ENCODE data around the gene GPC1.

The GPC1 gene

DNA sequence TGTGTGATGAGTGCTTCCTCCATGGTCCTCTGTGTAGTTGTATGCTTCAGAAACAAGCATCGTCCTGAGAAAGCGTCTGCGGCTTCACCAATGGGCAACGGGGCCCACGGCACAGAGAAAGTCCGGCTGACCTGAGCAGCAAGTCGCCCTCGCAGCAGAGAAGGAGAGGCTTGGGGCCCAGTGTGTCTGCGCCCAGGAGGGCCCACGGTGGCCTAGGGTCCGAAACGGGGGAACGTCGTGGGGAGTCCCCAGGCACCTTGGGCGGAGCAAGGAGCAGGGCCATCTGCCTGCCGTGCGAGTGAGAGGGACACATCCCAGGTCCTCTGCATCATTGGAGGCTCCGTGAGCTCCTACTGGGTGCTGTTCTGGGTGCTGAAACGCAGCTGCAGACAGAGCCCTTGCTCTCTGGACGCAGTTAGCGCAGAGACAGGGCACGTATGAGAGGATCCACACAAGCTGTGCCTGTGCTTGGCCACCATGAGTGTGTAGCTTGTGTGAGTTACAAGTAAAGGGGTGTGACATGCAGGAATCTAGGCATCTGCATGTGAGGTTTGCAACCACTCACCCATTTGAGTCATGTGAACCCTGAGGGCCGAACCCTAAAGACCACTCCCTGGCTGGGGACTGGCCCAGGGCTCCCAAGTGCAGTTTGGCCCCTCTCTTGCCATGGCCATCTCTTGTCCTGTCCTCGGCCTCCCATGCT, 10.6 kb downstream of the GPC1 start:
- no peak for FAIRE-seq

DNA sequence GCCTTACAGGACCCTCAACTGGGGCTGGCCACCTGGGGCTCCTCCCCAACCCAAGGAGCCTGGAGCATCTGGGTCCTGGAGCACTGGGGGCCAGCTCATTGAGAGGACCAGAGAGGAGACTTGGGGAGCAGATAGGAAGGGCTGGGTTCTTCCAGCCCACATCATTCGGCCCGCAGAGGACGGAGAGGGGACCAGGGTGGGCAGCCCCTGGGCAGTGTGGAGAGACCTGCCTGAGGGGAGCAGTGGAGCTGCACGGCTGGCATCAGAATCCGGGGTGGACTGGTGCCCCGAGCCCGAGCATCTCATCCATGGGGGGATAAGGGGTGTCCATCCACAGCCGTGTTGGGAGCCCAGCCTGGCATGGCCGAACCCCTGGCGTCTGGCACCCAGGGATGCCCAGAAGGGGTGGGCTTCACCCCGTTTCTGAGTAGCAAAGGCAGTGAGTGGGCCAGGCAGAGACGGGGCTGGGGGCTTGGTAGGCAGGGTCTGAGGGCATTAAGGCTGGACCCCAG, 11.3 kb downstream of the GPC1 start:
- FAIRE-seq = no peak

DNA sequence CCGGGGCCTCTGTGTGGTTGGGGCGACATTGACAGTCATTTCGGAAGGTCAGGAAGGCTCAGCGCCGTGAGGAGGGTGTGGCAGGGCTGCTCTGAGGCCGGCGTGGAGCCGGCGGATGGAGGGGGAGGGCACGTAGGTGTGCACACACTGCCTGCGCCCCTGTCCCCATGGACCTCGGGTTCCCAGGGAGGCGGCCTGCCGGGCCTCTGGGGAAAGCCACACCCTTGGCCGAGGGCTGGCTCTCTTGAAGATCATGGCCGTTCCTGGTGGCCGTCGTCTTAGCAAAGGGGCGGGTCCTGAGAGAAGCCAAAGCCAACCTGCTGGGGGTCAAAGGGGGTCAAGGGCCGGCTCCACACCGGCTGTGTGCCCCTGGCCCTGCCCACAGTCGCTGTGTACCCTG, 11.9 kb downstream of the GPC1 start:
- FAIRE-seq = no peak

DNA sequence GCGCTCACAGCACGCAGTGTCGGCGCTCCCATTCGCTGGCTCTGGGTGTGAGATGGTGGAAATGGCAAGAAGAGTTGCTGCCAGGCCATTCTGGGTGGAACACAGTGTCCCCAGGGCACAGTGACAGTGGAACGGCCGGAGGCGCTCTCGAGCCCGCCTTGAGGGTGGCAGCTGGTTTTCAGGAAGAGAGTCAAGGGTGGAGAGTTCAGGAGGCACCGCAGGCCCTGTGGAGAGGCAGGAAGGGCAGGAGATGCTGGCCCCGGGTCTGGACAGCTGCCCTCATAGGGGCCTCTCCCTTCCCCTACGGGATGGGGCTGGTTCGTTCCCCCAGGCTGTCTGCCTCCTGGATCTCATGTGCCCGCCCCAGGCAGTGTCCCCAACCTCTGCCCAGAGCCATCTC, 12.5 kb downstream of the GPC1 start:
- FAIRE-seq = no peak

DNA sequence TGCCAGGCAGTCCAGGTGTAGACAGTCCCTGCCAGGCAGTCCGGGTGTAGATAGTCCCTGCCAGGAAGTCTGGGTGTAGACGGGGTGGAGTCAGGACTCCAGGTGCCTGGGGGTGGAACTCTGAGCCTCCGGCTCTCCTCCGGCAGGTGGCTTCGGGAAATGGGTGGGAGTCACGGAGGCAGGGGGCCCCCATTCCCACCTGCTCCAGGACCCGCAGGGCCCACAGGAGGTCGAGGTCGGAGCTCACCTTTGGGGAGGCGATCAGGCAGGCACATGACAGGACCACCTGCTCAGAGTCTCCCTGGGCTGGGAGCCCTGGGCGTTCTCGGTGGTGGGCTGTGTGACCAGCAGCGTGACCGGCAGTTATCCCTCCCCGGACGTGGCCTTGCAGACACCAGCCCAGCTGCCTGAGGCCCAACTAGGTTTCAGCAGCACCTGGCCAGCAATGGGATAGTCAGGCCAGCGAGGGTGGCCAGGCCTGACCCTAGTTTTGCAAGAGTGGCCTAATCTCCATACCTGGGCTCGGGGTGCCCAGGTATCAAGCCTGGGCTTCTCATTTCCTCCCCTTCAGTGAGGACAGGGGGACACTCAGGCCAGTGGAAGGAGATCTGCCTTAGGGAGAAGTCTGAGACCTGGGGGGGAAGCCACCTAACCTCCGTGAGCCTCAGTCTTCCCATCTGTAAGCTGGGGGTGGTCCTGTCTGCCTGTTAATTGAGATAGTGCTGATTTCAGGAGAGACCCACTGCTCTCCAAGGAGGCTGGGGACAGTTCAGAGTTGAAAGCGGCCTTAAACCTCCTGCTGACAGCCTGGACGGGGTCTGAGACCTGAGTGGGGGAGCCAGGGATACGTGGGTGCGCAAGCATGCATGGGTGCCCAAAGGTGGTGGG, 13.2 kb downstream of the GPC1 start:
- FAIRE-seq = no peak

DNA sequence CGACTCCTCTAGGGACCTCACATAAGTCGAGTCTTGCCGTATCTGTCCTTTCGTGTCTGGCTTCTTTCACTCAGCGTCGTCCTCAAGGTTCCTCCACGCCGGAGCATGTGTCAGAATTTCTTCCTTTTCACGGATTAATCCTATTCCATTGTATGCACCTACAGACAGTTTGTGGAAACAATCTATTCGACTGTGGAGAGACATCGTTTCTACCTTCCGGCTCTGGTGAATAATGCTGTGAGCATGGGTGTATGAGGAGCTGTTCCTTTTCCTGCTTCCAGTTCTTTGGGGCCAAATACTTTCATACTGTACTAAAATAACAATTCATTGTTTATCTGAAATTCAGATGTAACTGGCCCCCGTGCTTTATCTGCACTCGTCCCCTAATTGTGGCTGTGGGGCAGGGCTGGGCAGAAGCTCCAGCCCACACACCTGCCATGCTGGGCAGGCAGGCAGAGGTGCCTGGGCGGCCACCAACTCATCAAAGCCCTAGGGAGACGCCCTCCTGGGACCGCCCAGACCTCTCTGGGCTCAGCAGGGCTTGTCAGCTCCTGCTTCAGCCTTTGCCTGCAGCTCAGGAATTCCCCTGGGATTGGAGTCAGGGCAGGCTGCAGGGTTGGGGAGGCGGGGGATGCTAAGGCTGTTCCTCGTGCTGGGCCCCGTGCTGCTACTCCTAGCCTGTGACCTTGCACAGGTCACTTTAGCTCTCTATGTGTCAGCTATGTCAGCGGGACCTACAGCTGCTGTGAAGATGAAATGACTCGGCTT, 14.5 kb downstream of the GPC1 start:
- FAIRE-seq = no peak

DNA sequence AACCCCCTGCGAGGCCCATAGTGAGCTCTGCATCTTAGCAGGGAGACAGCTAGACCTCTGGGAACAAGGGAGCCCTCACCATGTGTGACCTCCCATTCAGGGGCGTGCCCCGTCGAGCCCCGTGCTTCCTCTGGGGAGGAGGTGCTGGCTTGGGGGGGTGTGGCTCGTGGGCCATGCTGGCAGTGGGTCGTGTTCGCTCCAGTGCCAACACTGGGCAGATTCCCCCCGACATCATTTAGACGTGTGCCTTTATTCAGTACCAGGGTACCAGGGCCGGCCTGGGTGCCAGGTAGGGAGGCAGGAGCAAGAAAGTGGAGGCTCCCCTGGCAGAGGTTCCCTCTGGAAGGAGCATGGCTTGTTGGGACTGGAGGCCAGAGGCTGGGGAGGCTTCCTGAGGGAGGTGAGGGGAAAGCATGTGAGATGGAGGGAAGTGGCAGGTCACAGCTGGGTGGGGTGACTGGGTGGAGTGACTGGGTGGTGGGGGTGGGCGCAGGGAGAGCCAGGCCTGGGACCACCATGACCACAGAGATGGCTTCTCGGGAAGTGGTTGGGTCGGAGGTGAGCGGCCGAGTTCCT, 15.2 kb downstream of the GPC1 start:
- no peak for FAIRE-seq

DNA sequence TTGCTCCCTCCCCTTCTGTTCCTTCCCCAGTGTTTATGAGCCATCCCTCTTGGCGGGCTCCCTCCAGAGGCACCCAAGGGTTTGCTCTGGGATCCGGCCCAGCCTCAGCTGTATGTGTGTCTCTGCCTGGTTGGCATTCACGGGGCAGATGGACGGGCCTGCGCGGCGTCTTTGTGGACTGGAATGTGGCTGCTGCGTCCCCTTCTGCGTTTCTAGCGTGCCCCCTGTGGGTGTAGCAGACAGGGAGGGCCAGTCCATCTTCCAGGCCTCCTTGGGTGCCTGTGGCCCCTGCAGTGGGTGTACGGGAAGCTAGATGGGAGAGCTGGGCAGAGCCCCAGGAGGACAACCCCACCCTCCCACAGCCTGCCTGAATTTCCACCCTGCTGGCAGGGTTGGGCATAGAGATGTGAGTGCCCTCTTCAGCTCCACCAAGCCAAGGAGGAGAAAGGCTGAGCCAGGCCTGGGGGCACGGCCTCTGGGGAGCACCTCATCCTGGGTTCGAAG, 15.7 kb downstream of the GPC1 start:
- FAIRE-seq = no peak

DNA sequence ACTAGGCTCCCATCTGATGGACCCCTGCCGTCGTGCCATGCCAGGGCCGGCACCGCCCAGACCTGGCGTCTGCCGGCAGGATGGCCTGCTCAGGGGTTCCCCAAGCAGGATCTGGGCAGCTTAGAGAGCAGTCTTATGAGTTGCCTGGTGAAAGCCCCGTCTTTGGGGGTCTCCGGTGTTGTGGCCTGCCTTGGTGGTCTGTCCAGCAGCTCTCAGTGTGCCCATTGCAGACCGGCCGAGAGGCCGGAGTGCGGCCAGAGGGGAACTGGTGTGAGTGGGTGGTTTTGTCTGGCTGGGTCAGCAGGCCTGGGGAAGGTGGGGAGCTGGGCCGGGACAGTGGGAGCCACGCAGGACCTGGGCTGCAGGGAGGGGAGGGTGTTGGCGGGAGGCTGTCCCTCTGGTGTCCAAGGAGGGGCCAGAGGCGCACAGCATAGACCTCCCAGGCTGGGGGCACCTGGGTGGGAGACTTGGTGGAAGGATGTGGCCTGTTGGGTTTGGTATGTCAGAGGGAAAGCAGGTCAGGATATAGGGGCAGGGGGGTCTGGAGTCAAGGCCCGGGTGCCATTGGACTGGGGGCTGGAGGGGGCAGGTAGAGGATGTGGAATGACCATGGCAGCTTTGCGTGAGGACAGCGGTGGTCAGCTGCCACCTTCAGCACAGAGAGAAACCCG, 16.5 kb downstream of the GPC1 start:
- FAIRE-seq = no peak

DNA sequence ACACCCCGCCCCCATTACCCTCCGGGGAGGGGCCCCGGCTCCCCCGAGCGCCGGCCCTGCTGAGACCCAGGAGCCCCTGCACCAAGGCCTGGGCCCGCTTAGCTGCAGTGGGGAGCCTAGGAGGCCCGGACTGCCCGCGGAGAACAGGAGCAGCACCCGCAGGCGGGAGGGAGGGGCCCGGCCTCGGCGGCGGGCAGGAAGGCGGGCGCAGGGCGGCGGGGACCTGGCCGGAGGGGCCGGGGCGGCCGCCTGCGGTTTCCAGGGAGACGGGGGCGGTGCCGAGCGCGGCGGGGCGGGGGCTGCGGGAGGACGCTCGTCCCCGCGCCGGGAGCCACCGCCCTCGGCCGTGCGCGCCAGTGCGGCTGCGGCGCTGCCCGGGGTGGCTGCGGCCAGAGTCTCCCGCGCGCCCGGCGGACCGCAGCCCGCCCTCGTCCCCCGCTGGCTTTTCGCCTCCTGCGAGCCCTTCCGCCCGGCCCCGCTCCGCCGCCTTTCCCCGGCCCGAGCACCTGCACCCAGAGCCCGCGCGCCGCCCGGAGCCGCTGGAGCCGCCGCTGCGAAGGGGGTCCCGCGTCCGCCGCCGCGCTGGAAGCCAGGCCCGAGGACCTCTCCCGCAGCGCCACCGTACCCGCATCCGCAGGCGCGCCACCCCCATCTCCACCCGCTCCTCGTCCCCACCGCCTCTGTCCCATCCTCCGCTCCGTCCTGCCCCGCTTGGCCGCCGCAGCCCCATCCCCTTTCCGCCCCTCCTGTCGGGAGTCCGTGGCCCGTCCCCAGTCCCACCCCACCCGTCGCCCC, 17.2 kb downstream of the GPC1 start:
- no peak for FAIRE-seq

DNA sequence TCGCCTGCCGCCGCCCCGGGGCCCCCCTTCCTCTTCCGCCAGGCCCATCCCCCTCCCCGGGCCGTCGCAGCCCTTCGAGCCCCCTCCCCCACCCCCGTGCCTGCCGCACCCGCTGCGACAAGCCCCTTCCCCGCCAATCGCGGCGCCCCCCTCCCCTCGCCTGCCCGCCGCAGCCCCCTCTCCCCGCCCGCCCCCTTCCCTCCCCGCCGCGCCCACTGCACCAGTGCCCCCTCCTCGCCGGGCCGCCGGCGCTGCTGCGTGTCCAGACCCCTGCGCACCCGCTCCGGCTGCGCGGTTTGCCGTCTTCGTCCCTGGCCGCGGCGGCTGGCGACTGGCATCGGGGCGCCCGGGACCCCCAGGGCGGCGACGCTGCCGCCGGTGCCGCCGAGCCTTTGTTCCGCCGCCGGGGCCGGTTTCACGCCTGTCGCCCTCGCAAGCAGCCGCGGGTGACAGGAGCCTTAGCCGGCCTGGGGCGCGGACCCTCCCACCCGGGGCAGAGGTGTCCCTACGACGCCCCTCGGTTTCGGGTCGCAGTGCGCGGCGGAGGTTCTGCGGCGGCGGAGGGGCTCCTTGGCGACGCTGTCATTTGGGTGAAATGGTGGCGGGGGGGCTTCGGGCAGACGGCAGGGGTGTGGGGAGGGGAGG, 18.1 kb downstream of the GPC1 start:
- no peak for FAIRE-seq

DNA sequence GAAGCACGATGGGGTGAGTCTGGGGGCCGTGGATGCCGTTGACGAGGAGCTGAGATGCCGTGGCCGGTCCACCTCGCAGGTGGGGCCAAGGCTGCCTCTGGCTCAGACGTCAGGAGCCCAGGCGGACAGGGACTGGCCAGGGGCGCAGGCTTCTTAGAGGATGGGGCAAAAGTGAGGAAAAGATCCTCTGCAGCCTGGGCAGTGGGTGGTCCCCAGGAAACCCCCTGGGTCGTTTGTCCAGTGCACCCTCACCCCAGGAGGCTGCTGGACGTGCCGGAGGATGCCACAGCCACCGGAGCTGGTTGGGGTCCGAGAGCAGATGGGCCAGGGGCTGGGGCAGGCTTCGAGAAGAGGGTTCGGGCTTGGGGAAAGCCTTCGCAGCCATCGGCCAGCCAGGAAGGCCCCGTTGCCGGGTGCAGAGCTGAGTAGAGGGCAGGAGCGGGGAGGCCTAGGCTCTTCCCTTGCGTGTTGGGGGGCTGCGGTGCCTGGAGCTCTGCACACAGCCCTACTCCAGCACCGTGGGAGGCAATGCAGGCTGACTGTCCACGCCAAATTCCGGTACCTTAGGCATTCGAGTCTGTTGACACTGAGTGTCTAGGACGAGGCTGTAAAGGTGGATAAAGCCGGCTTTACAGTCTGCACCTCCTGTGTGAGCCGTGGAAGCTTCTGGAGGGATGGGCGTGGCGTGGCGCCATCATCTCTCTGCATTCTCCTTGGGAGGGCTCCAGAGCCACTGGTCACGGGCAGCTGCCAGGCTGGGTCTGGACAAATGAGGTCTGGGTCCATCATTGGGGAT, 18.8 kb downstream of the GPC1 start:
- FAIRE-seq = no peak

DNA sequence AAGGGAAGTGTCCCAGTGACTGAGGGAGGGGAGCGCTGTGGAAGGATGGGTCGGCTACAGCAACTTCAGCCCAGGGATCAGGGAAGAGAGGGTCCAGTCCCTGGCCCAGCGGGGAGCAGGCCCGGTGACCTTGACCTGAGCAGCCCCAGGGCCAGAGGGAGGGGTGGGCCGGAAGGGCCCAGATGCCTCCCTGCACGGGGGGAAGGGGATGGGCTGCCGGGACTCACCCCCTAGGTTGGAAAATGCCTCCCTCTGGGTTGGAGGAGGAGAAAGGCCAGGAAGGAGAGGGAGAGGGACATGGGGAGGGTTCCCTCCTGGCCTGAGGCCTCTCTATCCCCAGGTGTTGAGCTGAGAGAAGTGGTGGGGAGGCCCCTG, 19.8 kb downstream of the GPC1 start:
- FAIRE-seq = no peak

DNA sequence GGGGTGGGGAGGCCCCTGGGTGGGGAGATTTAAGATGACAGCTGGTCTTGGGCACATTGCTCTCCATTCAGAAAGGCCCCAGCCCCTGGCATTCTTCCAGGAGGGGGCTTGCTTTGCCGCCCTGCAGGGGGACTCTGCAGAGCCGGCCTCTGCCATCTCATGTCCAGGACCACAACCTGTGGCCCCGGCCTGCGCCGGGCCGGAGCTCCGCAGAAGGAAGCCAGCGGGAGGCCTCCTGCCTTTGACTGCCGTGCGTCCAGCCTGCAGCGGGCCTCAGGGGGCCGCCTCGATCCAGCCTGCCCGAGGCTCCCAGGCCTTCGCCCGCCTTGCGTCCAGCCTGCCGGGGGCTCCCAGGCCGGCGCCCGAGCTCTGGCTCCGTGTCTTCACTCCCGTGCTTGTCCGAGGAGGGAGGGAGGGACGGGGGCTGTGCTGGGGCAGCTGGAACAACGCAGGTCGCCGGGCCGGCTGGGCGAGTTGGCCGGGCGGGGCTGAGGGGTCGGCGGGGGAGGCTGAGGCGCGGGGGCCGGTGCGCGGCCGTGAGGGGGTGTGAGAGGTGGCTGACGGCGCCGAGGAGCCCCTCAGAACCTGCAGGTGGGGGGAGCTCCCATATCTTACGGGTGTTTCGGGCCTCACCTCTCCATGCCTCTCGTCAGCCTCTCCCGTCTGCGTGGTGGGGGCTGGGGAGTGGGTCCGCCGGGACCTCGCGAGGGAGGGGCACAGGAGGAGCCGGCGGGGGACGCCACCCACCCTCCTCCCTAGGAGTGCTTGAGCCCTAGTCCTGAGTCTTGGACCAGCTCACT, 20.4 kb downstream of the GPC1 start:
- FAIRE-seq = no peak

DNA sequence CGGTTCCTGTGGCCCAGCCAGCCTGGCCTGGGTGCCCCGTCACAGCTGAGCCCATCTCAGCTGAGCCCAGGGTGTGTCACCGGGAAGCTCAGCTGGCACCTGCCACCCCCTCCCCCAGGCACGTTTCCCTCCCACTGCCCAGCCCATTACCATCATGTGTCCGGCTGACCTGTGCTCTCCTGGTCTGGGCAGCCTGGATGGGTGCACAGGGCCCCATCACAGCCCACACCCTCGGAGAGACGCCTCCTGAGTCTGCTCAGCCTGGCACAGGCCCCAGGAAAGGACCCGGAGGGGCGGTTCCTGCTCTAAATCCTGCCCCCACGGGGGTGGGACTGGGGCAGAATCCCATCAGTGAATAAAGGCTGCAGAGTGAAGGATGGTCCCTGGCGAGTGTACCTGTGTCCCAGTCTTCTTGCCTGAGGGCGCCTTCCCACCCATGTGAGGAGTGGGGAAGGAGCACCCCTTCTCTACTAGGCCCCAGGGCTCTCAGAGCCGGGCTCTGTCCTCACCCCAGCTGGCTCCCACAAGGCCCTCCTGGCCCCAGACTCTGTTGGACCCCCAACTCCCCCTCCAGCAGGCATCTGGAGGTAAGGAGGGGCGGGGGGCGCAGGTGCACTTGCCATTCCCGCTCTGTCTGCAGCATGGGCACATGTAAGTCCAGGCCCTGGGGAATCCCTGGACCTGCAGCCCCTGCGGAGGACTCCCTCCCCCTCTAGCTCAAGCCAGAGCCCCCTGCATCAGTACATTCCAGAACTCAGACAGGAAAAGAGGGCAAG, 21.2 kb downstream of the GPC1 start:
- FAIRE-seq = no peak

DNA sequence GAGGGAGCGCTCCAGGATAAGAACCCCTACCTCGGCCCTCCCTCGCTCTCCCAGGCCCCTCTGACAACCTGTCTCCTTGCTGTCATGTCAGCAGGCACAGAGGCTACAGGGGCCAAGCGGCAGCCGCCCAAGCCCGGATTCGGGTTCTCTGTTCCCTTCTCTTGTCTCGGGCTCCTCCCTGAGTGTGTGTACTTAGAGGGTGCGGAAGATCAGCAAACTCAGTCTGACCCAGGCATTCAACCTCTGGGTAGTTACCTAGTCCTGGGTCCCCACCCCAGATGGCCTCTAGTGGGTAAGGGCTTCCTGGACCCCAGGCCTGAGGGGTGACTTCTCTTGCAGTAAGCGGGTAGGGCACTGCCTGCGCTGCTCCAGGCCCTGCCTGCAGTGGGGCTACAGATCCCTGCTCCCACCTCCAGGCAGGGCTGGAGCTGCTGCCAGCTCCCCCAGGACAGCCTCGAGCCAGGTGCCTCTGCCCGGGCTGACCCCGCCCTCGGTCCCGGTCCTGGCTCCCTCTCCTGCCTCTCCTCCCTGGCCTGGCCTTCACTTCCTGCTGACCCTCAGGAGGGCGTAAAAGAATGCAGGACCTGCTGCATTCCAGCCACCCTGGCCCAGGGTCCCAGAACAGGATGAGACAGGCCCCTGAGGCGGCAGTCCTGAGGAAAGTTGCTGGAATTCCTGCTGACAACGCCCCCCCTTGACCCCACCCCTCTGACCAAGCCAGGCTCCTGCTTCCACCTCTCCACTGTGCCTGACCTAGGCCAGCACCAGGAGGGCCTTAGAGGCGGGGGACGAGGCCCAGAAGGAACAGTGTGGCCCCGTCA, 22.0 kb downstream of the GPC1 start:
- FAIRE-seq = no peak

Measured in TTC549 (cell line).